ENCODE results near the gene PGGHG.
"Not testable (repeated sequence)": the region's sequence is repeated elsewhere in the genome, so short reads cannot be mapped to it uniquely, and the experiment has no call there.

PGGHG gene

GRCh38 chr11:316031-316701 is 27.2 kb downstream of the PGGHG start:
- DNase-seq: peak; percentile 36

- peak; percentile 25 for DNase-seq
These were observed 28.0 kb downstream of the PGGHG start for GRCh38 chr11:316891-317301.

- peak; percentile 48 for DNase-seq
These were observed 28.9 kb downstream of the PGGHG start for GRCh38 chr11:317668-318404.

GRCh38 chr11:318405-319120 is 29.6 kb downstream of the PGGHG start:
- DNase-seq: not testable (repeated sequence)

GRCh38 chr11:319121-319887 is 30.4 kb downstream of the PGGHG start:
- peak; percentile 47 for DNase-seq

- DNase-seq: peak; percentile 27
These were observed 31.0 kb downstream of the PGGHG start for GRCh38 chr11:319888-320273.

GRCh38 chr11:324156-324555 is 35.2 kb downstream of the PGGHG start:
- no peak for DNase-seq

GRCh38 chr11:324593-325517 is 35.9 kb downstream of the PGGHG start:
- DNase-seq: not testable (repeated sequence)

GRCh38 chr11:325796-326591 is 37.1 kb downstream of the PGGHG start:
- DNase-seq: no peak

- DNase-seq: no peak
These were observed 37.6 kb downstream of the PGGHG start for GRCh38 chr11:326592-326841.

- DNase-seq: peak; percentile 55
These were observed 38.1 kb downstream of the PGGHG start for GRCh38 chr11:326842-327580.

GRCh38 chr11:327581-327923 is 38.6 kb downstream of the PGGHG start:
- no peak for DNase-seq

- no peak for DNase-seq
These were observed 39.1 kb downstream of the PGGHG start for GRCh38 chr11:328012-328411.

GRCh38 chr11:328516-329100 is 39.7 kb downstream of the PGGHG start:
- DNase-seq: not testable (repeated sequence)

- no peak for DNase-seq
These were observed 40.9 kb downstream of the PGGHG start for GRCh38 chr11:329886-330253.

- DNase-seq: no peak
These were observed 41.4 kb downstream of the PGGHG start for GRCh38 chr11:330307-330693.

- DNase-seq: no peak
These were observed 41.9 kb downstream of the PGGHG start for GRCh38 chr11:330694-331357.

- no peak for DNase-seq
These were observed 42.6 kb downstream of the PGGHG start for GRCh38 chr11:331358-332060.

All from EL (cell line).